ENCODE results near the gene MYO18B. TPM values are rescaled to one million over a fixed set of nuclear protein-coding genes. Genes with fewer than 3 reads are reported as not detected.

The MYO18B gene
- total and polyA plus RNA-seq, 2 donors from 2014 or later, result 0.19 to 0.41 TPM

- FAIRE-seq (no peak), DNase-seq (no peak)
- H3K36me3 ChIP-seq (ENCODE audit: control insufficient read depth in 2 of 3, insufficient read depth in 3 of 3, low read length in 3 of 3), result no peaks in the 10 kb centered on the region
- H3K4me3 ChIP-seq (ENCODE audit: low read length in 3 of 3), result no peak overlapping the region
- no peaks in the 10 kb centered on the region for H3K9me3 ChIP-seq (ENCODE audit: control insufficient read depth in 2 of 3, insufficient read depth in 1 of 3, low read length in 3 of 3)
- TF ChIP-seq, protein P1, sequence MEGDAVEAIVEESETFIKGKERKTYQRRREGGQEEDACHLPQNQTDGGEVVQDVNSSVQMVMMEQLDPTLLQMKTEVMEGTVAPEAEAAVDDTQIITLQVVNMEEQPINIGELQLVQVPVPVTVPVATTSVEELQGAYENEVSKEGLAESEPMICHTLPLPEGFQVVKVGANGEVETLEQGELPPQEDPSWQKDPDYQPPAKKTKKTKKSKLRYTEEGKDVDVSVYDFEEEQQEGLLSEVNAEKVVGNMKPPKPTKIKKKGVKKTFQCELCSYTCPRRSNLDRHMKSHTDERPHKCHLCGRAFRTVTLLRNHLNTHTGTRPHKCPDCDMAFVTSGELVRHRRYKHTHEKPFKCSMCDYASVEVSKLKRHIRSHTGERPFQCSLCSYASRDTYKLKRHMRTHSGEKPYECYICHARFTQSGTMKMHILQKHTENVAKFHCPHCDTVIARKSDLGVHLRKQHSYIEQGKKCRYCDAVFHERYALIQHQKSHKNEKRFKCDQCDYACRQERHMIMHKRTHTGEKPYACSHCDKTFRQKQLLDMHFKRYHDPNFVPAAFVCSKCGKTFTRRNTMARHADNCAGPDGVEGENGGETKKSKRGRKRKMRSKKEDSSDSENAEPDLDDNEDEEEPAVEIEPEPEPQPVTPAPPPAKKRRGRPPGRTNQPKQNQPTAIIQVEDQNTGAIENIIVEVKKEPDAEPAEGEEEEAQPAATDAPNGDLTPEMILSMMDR (IDR thresholded peaks at IDR 0.05; ENCODE audit: borderline replicate concordance, extremely low read depth, insufficient read depth), result no peak
- H3K9ac ChIP-seq (ENCODE audit: low read length in 3 of 3), result no peak overlapping the region
- no peaks in the 10 kb centered on the region for H3K4me1 ChIP-seq (ENCODE audit: control insufficient read depth in 2 of 3, insufficient read depth in 2 of 3, low read depth in 1 of 3, low read length in 3 of 3)
- intact Hi-C loops (cut with DNase I), result no loop called here
- no peak overlapping the region for H3K27ac ChIP-seq (ENCODE audit: low read depth in 2 of 2, low read length in 2 of 2)
- H3K27me3 ChIP-seq (ENCODE audit: control insufficient read depth, insufficient read depth, low read length), result no peaks in the 10 kb centered on the region
Measured at GRCh38 chr22:25896592-25896991, 154.6 kb downstream of the MYO18B start.

GRCh38 chr22:25898707-25899365 lies 156.8 kb downstream of the MYO18B start:
- H3K9ac ChIP-seq (ENCODE audit: low read length in 3 of 3), result no peak overlapping the region
- H3K9me3 ChIP-seq (ENCODE audit: control insufficient read depth in 2 of 3, insufficient read depth in 1 of 3, low read length in 3 of 3), result no peaks in the 10 kb centered on the region
- TF ChIP-seq, protein P1 (IDR thresholded peaks at IDR 0.05; ENCODE audit: borderline replicate concordance, extremely low read depth, insufficient read depth), result no peak
- FAIRE-seq, result no peak
- H3K27me3 ChIP-seq (ENCODE audit: control insufficient read depth, insufficient read depth, low read length), result no peaks in the 10 kb centered on the region
- intact Hi-C loops (cut with DNase I), result no loop called here
- no peak overlapping the region for H3K4me3 ChIP-seq (ENCODE audit: low read length in 3 of 3)
- no peaks in the 10 kb centered on the region for H3K36me3 ChIP-seq (ENCODE audit: control insufficient read depth in 2 of 3, insufficient read depth in 3 of 3, low read length in 3 of 3)
- DNase-seq, result peak in 1 of 5 donors; percentile 5
- H3K27ac ChIP-seq (ENCODE audit: low read depth in 2 of 2, low read length in 2 of 2), result no peak overlapping the region
- H3K4me1 ChIP-seq (ENCODE audit: control insufficient read depth in 2 of 3, insufficient read depth in 2 of 3, low read depth in 1 of 3, low read length in 3 of 3), result no peaks in the 10 kb centered on the region

GRCh38 chr22:25899566-25899965 lies 157.6 kb downstream of the MYO18B start:
- intact Hi-C loops (cut with DNase I), result no loop called here
- H3K4me1 ChIP-seq (ENCODE audit: control insufficient read depth in 2 of 3, insufficient read depth in 2 of 3, low read depth in 1 of 3, low read length in 3 of 3), result no peaks in the 10 kb centered on the region
- DNase-seq, result no peak
- no peak for FAIRE-seq
- no peaks in the 10 kb centered on the region for H3K27me3 ChIP-seq (ENCODE audit: control insufficient read depth, insufficient read depth, low read length)
- TF ChIP-seq, protein P1 (IDR thresholded peaks at IDR 0.05; ENCODE audit: borderline replicate concordance, extremely low read depth, insufficient read depth), result no peak
- H3K4me3 ChIP-seq (ENCODE audit: low read length in 3 of 3), result no peak overlapping the region
- H3K9ac ChIP-seq (ENCODE audit: low read length in 3 of 3), result no peak overlapping the region
- H3K27ac ChIP-seq (ENCODE audit: low read depth in 2 of 2, low read length in 2 of 2), result no peak overlapping the region
- no peaks in the 10 kb centered on the region for H3K36me3 ChIP-seq (ENCODE audit: control insufficient read depth in 2 of 3, insufficient read depth in 3 of 3, low read length in 3 of 3)
- H3K9me3 ChIP-seq (ENCODE audit: control insufficient read depth in 2 of 3, insufficient read depth in 1 of 3, low read length in 3 of 3), result no peaks in the 10 kb centered on the region

DNA sequence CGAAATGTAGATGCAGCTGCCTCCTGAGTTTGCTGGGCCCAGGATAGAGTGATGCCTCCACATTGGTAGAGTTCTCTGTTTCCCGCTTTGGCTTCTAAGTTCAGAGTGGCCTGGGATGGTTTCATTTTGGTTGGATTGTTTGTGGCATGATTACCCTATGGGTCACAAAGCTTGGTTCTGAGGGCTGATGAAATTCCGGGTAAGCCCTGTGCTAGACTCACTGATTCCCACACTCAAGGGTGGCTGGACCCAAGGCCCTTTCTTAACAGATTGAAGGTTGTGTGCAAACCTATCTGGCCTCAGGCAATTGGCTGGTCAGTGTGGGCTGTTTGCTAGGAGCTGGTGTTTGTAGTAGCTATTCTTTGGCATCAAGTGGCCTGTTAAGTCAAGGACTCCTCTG lies 158.4 kb downstream of the MYO18B start:
- no peak for FAIRE-seq
- H3K4me1 ChIP-seq (ENCODE audit: control insufficient read depth in 2 of 3, insufficient read depth in 2 of 3, low read depth in 1 of 3, low read length in 3 of 3), result no peaks in the 10 kb centered on the region
- H3K27ac ChIP-seq (ENCODE audit: low read depth in 2 of 2, low read length in 2 of 2), result no peak overlapping the region

More for the DNA sequence above, 158.4 kb downstream of the MYO18B start:
- Histone ChIP-seq H3K4me3 (ENCODE audit: low read length in 3 of 3) (no peak overlapping the region), H3K9me3 (ENCODE audit: control insufficient read depth in 2 of 3, insufficient read depth in 1 of 3, low read length in 3 of 3) (no peaks in the 10 kb centered on the region), H3K9ac (ENCODE audit: low read length in 3 of 3) (no peak overlapping the region), H3K27me3 (ENCODE audit: control insufficient read depth, insufficient read depth, low read length) (no peaks in the 10 kb centered on the region), H3K36me3 (ENCODE audit: control insufficient read depth in 2 of 3, insufficient read depth in 3 of 3, low read length in 3 of 3) (no peaks in the 10 kb centered on the region)
- no peak for DNase-seq
- TF ChIP-seq, protein P1 (IDR thresholded peaks at IDR 0.05; ENCODE audit: borderline replicate concordance, extremely low read depth, insufficient read depth), result no peak
- intact Hi-C loops (cut with DNase I), result no loop called here
